Activated CD8-positive, alpha-beta memory T cell treated with anti-CD3 and anti-CD28 coated beads, Interleukin-2, amount 50 U/mL, for 4 hours (primary cell): ENCODE data around the gene SH3GL2.

Source experiments
- DNase-seq: peaks from one replicate; pipeline ENCODE4 v3.0.0-alpha.2; 2020

SH3GL2 gene

DNA sequence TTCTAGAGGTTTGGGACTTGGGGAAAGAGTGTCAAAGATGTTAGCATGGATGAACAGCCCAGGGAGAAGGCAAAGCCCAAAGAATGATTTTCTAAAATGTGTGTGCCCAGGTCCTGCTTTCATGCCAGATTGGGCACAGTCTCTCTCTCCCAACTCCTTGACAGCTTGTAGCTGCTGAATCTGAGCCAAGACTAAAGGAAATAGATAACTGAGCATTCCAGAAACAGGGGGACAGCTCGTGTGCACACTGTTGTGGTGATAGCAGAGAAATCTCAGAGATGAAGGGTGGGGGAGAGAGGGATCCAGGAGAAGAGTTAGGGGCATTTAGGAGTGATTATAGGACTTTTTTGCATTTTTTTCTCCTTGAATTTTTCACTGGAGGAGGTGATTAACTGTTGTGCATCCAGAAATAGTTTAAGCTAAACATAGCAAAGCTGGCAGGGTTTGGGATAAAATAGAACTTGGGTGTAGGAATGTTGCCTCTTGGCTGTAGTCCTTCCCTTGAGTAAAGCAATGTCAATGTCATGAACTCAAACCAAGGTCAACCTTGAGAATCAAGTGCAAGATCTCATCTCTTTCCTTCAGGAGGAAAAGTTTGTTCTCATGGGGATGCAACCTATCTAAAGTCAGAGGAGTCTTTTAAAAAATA, 245.9 kb downstream of the SH3GL2 start:
- no peak for DNase-seq

DNA sequence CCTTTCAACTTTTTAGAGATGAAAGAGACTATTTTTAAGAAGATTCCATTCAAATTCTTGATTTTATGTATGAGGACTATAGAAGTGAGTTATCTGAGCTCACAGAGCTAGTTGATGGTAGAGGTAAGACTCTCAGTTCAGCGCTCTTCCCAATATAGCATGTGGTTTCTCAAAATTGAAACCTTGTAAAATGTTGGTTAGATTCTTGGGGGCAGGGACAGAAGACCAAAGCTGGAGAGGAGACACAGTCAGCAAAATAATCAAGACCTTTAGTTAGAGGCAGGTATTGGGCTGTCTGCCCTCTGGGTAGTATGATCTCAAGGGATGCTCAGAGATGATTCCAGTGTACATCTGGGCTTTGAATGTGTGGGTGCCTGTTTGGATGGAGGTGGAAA, 246.4 kb downstream of the SH3GL2 start:
- no peak for DNase-seq

DNA sequence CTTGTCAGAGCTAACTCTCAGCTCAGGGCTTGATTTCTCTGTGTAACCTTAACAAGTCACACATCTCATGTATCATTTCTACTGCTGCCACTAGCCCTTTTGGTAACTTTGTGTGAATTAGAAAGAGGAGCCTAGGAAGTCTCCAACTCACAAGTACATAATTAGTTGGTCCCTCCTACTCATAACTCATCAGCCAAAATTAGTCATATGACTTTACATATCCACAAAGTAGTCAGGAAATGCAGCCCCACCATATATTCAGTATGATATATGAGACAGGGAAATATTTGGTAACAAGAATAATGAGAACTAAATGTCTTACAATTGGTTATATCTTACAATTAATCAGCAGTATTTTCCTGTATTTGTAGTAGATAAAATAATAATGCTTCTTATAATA, 250.2 kb downstream of the SH3GL2 start:
- no peak for DNase-seq

DNA sequence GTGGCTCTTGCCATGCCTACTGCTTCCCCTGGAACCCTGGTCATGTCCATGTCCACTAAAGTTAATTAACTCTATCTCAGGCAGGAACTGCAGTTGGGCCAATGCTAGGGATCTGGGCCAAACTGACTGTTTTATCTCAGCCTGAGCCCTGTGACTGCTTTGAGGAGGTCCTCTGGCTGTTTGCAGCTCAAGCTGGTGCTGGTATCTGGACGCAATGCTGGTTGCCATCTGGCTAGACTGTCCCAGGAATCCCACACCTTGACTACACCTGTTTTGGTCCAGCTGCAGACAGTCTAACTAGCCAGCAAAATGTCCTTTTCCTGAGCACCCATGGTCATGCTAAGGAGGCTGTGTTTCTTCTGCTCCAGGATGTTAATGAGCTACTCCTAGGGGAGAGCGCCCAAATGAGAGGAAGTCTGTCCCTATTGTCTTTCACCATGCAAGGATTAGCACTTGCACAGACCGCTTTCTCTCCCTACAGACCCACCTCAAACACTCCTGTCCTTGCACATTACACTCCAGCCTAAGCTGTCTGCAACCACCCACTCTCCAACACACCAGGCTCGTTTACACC, 251.0 kb downstream of the SH3GL2 start:
- no peak for DNase-seq

DNA sequence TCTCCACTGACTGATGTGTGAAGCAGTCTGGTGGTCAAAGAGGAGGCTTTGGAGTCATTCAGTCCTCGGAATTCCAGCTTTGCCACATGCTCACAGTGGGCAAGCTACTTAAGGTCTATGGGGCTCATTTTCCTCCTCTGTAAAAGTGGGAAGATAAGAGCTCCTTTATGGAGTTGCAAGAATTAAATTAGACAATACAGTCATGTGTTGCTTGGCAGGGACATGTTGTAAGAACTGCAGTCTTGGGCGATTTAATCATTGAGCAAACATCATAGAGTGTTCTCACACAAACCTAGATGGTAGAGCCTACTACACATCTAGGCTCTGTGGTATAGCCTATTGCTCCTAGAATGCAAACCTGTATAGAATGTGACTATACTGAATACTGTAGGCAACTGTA, 253.9 kb downstream of the SH3GL2 start:
- no peak for DNase-seq

DNA sequence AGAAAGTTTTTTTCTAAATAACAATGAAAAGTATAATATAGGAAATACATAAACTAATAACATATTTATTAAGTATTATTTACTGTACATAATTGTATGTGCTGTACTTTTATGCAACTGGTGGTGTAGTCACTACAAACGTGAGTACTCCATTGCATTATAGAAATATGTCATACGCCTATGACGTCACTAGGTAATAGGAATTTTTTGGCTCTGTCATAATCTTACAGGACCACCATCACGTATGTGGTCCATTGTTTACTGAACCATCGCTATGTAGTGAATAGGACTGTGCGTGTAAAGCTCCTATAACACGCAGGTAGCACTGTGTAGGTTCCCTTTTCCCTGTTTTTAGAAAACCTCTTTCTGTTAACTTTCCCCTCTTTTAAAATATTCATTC, 255.0 kb downstream of the SH3GL2 start:
- no peak for DNase-seq

DNA sequence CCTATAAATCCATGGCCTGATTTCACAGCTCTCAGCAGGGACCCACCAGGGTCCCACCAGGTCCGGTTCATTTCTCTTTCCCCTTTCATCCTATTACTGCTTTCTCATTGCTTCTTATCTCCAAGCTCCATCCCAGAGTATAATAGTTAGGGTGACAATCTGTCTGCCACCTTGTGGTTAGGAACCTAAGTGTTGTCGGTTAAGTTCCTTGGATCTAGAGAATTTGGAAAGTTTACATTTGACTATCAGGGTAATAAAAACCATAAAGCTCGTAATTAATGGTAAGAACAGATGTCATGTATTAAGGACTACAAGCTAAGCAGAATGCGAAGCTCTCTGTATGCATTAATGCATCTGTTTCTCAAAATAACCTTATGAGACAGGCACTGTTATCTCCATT, 259.1 kb downstream of the SH3GL2 start:
- DNase-seq, result no peak

DNA sequence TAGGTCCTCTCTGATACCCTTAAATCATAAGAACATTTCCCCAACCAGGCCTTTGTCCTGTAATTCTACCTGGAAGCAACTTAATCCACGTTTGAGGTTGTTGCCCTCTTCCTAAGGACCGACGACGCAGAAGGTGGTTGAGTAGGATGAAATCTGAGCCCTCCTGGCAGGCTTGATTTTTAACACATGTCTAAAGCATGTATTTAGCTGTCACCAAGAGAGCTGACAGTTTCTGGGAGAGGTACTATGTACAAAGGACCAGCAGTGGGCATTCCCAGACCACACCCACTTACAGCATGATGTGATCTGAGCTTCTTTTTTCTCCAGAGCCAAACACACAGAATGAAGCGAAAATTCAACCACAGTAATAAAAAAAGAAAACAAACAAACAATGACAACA, 260.9 kb downstream of the SH3GL2 start:
- DNase-seq, result no peak

DNA sequence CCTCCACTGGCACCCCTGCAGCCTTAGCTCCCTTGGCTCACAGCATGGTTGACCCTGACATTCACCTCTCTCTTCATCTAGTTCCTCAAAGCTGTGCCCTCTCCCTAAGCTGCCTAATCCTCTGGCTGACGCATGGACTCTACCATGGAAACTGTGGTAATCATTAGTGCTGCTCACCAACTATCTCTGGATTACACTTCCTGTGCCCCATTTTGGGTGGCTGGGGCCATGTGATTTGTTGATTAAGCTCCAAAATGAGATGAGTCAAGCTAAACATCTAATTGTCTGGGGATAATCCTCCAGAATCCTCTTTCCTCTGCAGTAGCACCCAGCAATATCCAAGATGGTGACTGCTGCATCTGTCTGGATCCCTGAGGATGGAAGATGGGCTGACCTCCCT, 264.4 kb downstream of the SH3GL2 start:
- DNase-seq, result no peak
